ENCODE results near the gene EPSTI1.

The EPSTI1 gene

GRCh38 chr13:42984691-42985090 is 7.3 kb downstream of the EPSTI1 start:
- no peak for DNase-seq (ENCODE audit: low read depth)
- H3K4me3 ChIP-seq (ENCODE audit: low read length): no peak overlapping the region
- TF ChIP-seq CTCF (conservative IDR thresholded peaks at IDR 0.05; ENCODE audit: low read depth, low read length): no peak

- no peak overlapping the region for H3K4me3 ChIP-seq (ENCODE audit: low read length)
- DNase-seq (ENCODE audit: low read depth): no peak
- TF ChIP-seq CTCF (conservative IDR thresholded peaks at IDR 0.05; ENCODE audit: low read depth, low read length): no peak
Measured at GRCh38 chr13:42984026-42984425, 8.0 kb downstream of the EPSTI1 start.

DNA sequence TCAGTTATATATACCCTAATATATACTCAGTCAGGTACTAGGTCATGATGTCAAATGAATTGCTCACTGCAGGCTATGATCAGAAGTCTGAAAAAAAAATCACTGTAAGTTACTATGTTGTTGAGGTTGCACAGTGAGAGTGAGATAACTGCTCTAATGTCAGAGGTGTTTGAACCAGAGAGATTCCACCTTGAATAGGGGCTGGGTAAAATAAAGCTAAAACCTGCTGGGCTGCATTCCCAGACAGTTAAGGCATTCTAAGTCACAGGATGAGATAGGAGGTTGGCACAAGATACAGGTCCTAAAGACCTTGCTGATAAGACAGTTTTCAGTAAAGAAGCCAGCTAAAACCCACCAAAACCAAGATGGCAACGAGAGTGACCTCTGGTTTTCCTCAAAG is 10.2 kb downstream of the EPSTI1 start:
- TF ChIP-seq CTCF (conservative IDR thresholded peaks at IDR 0.05; ENCODE audit: low read depth, low read length): no peak
- H3K4me3 ChIP-seq (ENCODE audit: low read length): no peak overlapping the region
- DNase-seq (ENCODE audit: low read depth): no peak

GRCh38 chr13:42981317-42981716 is 10.7 kb downstream of the EPSTI1 start:
- no peak for DNase-seq (ENCODE audit: low read depth)
- TF ChIP-seq CTCF (conservative IDR thresholded peaks at IDR 0.05; ENCODE audit: low read depth, low read length): no peak
- H3K4me3 ChIP-seq (ENCODE audit: low read length): no peak overlapping the region

DNA sequence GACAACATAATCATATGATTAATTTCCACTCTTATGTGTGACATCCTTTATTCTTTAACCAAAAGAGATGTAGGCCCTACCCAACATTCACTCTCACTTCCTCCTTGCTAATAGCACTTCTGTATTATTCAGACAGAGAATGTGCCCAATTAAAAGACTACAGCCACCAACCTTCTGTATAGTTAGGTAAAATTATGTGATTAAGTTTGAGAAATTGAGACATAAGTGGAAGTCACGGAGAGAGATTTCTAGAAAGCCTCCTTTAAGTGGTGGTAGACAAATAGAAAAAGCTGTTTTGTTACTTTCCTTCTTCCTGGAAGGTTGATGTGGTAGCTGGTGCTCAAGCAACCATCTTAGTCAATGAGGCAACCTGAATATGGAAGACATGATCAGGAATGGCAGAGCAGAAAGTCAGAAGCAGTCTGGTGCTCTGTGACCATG is 14.8 kb downstream of the EPSTI1 start:
- no peak for TF ChIP-seq CTCF (conservative IDR thresholded peaks at IDR 0.05; ENCODE audit: low read depth, low read length)
- no peak for DNase-seq (ENCODE audit: low read depth)
- H3K4me3 ChIP-seq (ENCODE audit: low read length): no peak overlapping the region

DNA sequence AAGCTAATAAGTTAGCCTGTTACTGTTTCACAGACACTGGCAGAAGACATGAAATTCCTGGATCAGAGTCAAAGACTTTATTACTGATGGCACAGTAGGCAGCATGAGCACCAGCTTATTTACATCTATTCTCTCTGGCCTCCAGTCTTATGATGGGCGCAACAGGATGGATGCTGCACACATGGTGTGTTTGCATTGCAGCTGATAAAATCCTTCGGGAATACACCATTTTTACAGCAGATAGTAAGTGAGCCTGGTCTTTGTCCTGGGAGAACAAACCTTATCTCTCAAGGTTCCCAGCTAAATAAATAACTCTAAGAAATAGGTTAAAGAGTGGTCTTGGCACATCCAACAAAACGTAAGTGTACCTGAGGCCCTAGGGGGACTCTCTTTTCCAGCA is 16.0 kb downstream of the EPSTI1 start:
- DNase-seq (ENCODE audit: low read depth): no peak
- no peak for TF ChIP-seq CTCF (conservative IDR thresholded peaks at IDR 0.05; ENCODE audit: low read depth, low read length)

GRCh38 chr13:42973581-42973980 is 18.5 kb downstream of the EPSTI1 start:
- H3K4me3 ChIP-seq (ENCODE audit: low read length): no peak overlapping the region
- TF ChIP-seq CTCF (conservative IDR thresholded peaks at IDR 0.05; ENCODE audit: low read depth, low read length): no peak
- DNase-seq (ENCODE audit: low read depth): no peak

More for the DNA sequence above, 16.0 kb downstream of the EPSTI1 start:
- no peak overlapping the region for H3K4me3 ChIP-seq (ENCODE audit: low read length)
